HCT116 (cell line): ENCODE data around the gene ADRM1.

Experiments
- CEBPB ChIP-seq: IDR thresholded peaks from 2 replicates; pipeline ENCODE4 v1.6.1; 2012; ENCODE audit warnings: low read depth
- FOSL1 ChIP-seq: IDR thresholded peaks from 2 replicates; pipeline ENCODE4 v1.6.1; 2012; ENCODE audit warnings: low read depth
- SIN3A ChIP-seq: IDR thresholded peaks from 2 replicates; pipeline ENCODE4 v1.6.1; 2012; ENCODE audit warnings: low read depth
- YY1 ChIP-seq: IDR thresholded peaks from 2 replicates; pipeline ENCODE4 v1.6.1; 2011; ENCODE audit warnings: low read length, low read depth, moderate library complexity, mild to moderate bottlenecking; ENCODE audit not compliant: insufficient replicate concordance; ENCODE audit errors: extremely low read depth
- TF ChIP-seq, protein P1 (sequence below), 3 experiments: fragments of 200-600 bp in 1 of 3; sonication (generic) in 1 of 3; IDR thresholded peaks in 2 of 3; conservative IDR thresholded peaks in 1 of 3; 2 replicates each; pipeline ENCODE4 v1.5.1; 2012 to 2017; ENCODE audit warnings: low read depth in 2 of 3, low read length in 2 of 3, antibody characterized with exemption in 1 of 3, borderline replicate concordance in 1 of 3, control low read depth in 1 of 3, mild to moderate bottlenecking in 1 of 3, mixed read lengths in 1 of 3, mixed run types in 1 of 3, moderate library complexity in 1 of 3; ENCODE audit not compliant: insufficient read depth in 1 of 3

- TF ChIP-seq, protein P1, sequence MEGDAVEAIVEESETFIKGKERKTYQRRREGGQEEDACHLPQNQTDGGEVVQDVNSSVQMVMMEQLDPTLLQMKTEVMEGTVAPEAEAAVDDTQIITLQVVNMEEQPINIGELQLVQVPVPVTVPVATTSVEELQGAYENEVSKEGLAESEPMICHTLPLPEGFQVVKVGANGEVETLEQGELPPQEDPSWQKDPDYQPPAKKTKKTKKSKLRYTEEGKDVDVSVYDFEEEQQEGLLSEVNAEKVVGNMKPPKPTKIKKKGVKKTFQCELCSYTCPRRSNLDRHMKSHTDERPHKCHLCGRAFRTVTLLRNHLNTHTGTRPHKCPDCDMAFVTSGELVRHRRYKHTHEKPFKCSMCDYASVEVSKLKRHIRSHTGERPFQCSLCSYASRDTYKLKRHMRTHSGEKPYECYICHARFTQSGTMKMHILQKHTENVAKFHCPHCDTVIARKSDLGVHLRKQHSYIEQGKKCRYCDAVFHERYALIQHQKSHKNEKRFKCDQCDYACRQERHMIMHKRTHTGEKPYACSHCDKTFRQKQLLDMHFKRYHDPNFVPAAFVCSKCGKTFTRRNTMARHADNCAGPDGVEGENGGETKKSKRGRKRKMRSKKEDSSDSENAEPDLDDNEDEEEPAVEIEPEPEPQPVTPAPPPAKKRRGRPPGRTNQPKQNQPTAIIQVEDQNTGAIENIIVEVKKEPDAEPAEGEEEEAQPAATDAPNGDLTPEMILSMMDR (IDR thresholded peaks at IDR 0.05 in 2 of 3, conservative IDR thresholded peaks at IDR 0.05 in 1 of 3; ENCODE audit: borderline replicate concordance in 1 of 3, insufficient read depth in 1 of 3, low read depth in 2 of 3, low read length in 2 of 3), result no peak
- TF ChIP-seq YY1 (no peak), SIN3A (no peak), CEBPB (no peak), FOSL1 (no peak)
Measured at GRCh38 chr20:62289898-62290297, 12.9 kb upstream of the ADRM1 start.
